ENCODE results near the gene ZNF692.

DNA sequence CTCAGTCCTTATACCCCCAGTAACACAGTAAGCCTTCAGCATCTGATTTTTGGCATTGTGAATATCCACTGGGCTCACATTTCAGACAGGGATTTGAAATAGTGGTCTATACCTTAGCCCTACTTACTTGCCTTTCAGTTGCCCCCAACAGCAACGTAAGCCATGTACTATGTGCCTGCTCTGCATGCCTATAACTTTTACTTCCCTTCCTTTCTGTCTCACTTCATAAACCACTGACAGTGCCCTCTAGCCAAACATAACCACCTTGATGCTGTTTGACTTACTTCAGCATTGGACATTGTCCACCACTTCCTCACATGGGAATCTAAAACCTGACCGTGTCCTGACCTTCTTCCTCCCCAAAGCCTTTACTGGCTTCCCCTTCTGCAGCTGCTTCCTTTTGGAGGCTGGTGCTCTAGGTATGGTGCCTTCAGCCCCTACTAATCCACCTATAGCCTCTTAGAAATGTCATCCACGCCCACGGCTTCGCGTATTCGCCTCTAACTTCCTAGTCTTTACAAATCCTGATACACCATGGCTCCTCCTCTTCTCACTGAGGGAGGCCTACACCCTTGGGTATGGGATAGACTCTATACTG, 24.4 kb downstream of the ZNF692 start:
- TF ChIP-seq FOXM1 (IDR thresholded peaks at IDR 0.05; ENCODE audit: borderline replicate concordance, low read depth): no peak
- TF ChIP-seq, protein P1, sequence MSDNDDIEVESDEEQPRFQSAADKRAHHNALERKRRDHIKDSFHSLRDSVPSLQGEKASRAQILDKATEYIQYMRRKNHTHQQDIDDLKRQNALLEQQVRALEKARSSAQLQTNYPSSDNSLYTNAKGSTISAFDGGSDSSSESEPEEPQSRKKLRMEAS (IDR thresholded peaks at IDR 0.05): no peak
- no peak for TF ChIP-seq YY1 (IDR thresholded peaks at IDR 0.05; ENCODE audit: low read depth)
- no peak for TF ChIP-seq RAD21 (IDR thresholded peaks at IDR 0.05; ENCODE audit: low read depth)

Measured in Ishikawa (cell line).